DMS53 treated with DMSO at 0.1 percent for 48 hours (cell line): ENCODE measurements around the gene ADH1A.
"Not testable (repeated sequence)": the region's sequence is repeated elsewhere in the genome, so short reads cannot be mapped to it uniquely, and the experiment has no call there.

ENCODE experiments used
- DNase-seq: peaks from one replicate; lab custom pipeline; 2025; ENCODE audit not compliant: unreplicated experiment; lab: John Stamatoyannopoulos, UW

The ADH1A gene

DNA sequence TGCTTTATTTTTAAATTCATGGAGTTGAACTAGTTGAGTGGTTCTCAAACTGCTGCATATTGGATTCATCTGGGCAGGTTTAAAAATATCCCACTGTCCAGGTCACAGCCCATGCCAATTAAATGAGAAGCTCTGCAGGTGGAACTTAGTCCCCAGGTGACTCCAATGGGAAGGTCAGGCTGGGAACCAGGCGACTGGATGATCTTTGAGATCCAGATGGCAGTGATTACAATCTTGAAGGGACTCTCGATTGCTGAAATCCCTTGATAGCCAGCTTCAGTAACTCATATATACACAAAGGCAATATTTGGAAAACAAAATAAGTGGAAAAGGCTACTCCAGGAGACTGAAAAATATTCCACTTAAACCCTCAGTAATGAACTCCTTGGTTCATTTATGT is 8.1 kb downstream of the ADH1A start:
- DNase-seq: no peak

DNA sequence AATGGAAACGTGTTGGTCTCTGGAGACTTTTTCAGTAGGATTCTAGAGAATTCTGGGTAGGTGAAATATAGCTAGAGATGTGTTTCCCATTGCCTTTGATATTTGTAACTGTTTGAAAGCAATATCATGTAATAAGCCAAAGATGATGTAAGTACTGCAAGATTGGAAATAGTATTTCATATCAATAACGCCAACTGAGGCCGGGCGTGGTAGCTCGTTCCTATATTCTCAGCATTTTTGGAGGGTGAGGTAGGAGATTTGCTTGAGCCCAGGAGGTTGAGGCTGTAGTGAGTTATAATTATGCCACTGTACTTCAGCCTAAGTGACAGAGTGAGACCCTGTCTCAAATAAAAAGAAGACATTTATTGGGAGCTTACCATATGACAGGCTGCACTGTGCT is 9.5 kb downstream of the ADH1A start:
- DNase-seq: no peak

DNA sequence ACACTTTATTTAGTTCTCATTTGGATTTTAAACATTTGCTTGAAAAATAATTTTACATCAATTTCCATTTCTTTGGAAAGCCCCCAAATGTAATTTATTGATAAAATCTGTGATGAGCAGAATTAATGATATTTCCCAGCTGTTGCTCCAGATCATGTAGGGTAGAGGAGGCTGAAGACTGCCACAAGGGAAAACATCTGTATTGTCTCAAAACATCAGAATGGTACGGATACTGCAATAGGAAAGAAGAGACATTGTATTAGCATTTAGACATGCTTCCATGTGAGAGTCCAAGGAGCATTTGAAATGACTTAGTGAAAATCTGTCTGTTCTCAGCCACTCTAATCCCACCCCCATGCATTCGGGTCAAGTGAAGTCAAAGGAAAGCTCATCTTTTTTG is 14.4 kb downstream of the ADH1A start:
- no peak for DNase-seq

DNA sequence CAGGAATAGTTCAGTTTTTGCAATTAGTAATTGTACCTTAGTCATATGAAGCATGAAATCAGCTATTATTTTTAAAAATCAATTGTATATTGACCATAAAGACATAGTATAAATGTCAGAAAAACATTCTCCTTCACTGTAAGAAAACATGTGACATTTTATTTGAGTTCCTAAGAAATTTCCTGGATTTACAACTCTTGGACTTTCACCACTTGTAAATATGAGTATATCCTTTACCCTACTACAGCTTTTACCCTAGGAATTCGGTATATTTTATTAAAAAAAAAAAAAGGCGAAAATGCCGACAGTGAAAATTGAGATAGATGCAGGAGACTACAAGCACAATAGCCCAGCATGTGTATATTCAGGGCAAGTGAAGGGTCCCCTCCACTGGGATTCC is 14.9 kb downstream of the ADH1A start:
- DNase-seq: no peak

DNA sequence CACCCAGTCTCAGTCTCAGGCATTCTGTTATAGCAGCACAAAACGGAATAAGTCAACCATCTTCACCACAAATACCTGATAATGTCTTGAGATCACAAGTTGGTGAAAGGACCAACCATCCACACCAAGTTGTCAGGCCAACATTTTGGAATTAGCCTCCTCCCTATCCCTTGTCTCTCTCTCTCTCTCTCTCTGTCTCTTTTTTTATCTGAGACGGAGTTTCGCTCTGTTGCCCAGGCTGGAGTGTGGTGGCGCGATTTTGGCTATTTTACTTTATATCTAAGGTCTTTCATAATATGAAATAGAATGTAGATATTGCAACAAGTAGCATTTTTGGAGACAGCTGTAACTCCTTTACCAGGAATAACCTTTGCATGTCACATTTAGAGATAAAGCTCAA is 15.7 kb downstream of the ADH1A start:
- DNase-seq: no peak

DNA sequence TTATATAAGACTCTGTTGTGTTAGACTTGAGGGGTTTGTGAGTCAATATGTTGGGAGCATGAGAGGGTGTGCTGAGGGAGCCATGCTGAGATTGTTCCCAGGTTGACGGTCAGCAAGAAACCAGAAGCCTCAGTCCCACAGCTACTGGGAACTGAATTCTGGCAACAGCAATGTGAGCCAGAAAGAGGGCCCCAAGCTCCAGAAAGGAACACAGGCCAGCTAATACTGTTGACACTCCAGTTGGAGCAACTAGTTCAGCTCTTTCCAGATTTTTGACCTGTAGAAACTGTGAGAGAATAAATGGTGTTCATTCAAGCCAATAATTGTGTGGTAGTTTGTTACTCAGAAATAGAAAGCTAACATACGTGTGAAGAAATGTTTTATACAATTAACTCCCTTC is 17.1 kb downstream of the ADH1A start:
- no peak for DNase-seq

DNA sequence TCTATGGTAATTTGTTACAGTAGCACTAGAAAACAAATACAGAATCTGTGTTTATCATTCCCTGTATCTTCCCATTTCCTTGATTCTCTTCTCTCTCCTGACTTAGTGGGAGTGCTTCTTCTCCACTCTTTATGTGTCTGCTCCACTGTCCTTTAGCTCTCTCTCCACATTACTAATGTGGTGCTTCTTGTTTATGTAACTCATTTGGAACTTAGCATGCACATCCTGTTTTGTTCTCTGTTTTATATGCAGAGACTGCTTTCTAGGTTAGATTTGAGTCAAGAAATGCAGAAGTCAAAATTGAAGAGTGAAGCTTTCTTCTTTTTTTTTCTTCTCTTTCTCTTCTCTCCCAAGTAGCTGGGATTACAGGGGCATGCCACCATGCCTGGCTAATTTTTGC is 25.9 kb downstream of the ADH1A start:
- no peak for DNase-seq

DNA sequence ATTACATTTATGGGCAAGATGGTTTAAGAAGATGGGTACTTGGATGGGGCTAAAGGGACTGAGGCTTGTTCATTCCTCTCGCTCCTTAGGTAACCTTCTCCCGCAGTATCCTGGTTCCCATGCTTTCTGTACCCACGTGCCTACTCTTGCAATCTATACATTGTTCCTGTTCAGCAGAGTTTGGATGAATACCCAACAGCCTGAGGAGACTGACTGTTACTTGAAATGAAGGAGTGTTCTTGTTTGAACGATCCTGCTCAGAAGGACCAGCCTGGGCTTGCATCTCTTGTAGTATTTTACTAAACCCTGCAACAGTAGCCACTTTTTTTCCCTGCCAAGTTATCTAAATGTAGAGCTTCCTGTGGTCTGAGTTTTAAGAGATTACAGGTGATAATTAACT is 38.0 kb downstream of the ADH1A start:
- DNase-seq: no peak

DNA sequence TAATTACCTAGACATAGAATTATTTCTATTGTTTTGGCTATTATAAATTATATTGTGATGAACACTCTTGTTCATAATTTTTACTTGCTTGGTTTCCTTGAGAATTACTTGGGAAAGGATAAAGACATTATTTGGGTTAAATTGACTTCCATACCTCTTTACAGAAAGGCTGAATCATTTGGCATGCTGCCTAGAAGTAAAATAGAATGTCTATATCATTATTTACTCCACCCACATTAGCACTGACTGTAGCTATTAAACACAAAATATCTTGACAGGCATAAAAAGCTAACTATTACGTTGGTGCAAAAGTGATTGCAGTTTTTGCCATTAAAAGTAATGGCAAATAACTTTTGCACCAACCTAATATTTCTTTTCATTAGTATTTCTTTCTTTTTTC is 42.1 kb downstream of the ADH1A start:
- no peak for DNase-seq

DNA sequence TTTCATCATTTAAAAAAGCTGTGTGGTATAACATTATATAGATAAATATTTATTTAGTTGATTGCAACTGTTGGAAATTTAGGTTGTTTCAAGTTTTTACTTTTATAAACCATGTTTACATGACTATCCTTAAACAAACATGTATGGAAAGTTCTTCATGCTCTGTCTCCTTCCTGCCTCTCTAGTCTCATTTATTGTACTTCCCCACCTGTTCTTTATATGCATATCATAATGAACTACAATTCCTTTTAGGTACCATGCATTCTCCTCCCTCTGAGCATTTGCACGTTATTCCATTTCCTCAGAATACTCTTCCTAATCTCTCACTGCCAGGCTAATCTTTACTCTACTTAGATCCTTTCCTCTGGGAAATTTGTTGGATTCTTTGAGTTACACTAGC is 54.8 kb downstream of the ADH1A start:
- peak; percentile 17 for DNase-seq

DNA sequence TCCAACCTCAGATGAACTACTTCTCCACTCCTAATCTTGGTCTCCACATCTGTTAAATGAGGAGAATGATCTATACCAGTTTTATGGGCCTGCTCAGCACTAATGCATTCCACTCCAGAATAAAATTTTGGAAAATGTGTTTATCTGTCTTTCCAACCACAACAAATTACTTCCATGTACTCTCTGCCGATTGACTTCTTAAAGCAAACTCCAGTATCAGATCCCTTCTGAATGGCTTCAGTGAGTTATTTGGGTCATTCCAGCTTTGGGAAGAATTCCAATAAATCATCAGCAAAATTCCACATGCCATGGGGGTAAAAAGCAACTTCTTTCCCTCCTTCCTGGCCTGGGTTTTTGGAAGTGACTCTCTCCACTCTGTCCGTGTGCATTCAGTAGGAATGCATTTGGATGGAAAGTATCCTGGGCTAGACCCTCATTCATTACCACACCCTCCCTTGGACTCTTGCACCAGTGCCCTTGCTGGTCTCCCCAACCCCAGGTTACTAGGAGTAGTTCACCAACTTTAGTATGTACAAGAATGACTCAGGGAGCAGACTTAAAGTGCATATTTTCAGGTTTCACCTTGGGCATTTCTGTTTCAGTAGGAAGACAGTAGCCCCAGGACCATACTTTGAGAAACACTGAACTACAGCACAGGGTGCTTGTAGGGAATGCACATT is 56.3 kb downstream of the ADH1A start:
- no peak for DNase-seq

DNA sequence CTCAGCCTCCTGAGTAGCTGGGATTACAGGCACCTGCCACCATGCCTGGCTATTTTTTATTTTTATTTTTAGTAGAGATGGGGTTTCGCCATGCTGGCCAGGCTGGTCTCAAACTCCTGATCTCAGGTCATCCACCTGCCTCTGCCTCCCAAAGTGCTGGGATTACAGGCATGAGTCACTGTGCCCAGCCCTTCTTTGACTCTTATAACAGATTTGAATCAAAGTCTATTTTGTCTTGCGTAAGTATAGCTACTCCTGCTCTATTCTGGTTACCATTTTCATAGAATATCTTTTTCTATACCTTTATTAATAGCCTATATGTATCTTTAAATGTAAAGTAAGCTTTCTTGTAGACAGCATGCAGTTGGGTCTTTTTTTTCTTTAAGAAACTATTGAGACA is 57.4 kb downstream of the ADH1A start:
- DNase-seq: not testable (repeated sequence)

DNA sequence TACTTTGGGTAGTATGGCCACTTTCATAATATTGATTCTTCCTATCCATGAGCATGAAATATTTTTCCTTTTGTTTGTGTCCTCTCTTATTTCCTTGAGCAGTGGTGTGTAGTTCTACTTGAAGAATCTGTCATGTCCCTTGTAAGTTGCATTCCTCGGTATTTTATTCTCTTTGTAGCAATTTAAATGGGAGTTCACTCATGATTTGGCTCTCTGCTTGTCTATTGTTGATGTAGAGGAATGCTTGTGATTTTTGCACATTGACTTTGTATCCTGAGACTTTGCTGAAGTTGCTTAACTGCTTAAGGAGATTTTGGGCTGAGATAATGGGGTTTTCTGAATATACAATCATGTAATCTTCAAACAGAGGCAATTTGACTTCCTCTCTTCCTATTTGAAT is 62.1 kb downstream of the ADH1A start:
- not testable (repeated sequence) for DNase-seq

DNA sequence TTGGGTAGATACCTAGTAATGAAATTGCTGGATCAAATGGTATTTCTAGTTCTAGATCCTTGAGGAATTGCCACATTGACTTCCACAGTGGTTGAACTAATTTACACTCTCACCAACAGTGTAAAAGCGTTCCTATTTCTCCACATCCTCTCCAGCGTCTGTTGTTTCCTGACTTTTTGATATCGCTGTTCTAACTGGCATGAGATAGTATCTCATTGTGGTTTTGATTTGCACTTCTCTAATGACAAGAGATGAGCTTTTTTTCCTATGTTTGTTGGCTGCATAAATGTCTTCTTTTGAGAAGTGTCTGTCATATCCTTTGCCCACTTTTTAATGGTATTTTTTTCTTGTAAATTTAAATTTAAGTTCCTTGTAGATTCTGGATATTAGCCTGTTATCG is 63.1 kb downstream of the ADH1A start:
- not testable (repeated sequence) for DNase-seq
